ENCODE data around the gene CFP. TPM values are rescaled to one million over a fixed set of nuclear protein-coding genes. Genes with fewer than 3 reads are reported as not detected.
A peak's percentile ranks its signal among the peaks of the same experiment; 100 is the strongest.

The CFP gene
- total and polyA plus RNA-seq, 4 donors = 11.3 to 88.8 (median 23.0) TPM

- Histone ChIP-seq H3K27ac (ENCODE audit: low read depth in 1 of 2, low read length in 1 of 2) (no peak overlapping the region), H3K9me3 (ENCODE audit: control insufficient read depth in 4 of 4, insufficient read depth in 3 of 4, low read length in 3 of 4) (peaks cover 0 to 2% (median 0%) of the 10 kb centered on the region in 4 donors), H3K36me3 (ENCODE audit: control insufficient read depth in 4 of 4, insufficient read depth in 4 of 4, low read length in 4 of 4) (no peaks in the 10 kb centered on the region), H3K4me1 (ENCODE audit: control insufficient read depth in 5 of 5, insufficient read depth in 5 of 5, low read length in 5 of 5) (peaks cover 0 to 4% (median 0%) of the 10 kb centered on the region in 5 donors), H3K27me3 (ENCODE audit: control insufficient read depth in 3 of 3, insufficient read depth in 3 of 3, low read length in 2 of 3) (peaks cover 0 to 3% (median 3%) of the 10 kb centered on the region in 3 donors), H3K4me3 (no peak overlapping the region), H3K9ac (ENCODE audit: insufficient read depth in 1 of 2, low read length in 2 of 2) (no peak overlapping the region)
- DNase-seq = peak; percentile 77 to 84 (median 78)
- ATAC-seq (ENCODE audit: insufficient read depth, low FRiP score) = no peak
- 0 to 39% methylated on average over 32 to 35 of the region's 35 CpGs for WGBS, 2 donors
- TF ChIP-seq CTCF (IDR thresholded peaks at IDR 0.05; ENCODE audit: control extremely low read depth, extremely low read depth) = no peak
Measured at GRCh38 chrX:47623540-47624027, 6.1 kb downstream of the CFP start.

GRCh38 chrX:47621851-47622250 lies 7.9 kb downstream of the CFP start:
- H3K27me3 ChIP-seq (ENCODE audit: control insufficient read depth in 3 of 3, insufficient read depth in 3 of 3, low read length in 2 of 3) = peaks cover 0 to 7% (median 3%) of the 10 kb centered on the region in 3 donors
- no peaks in the 10 kb centered on the region for H3K36me3 ChIP-seq (ENCODE audit: control insufficient read depth in 4 of 4, insufficient read depth in 4 of 4, low read length in 4 of 4)
- no peak overlapping the region for H3K9ac ChIP-seq (ENCODE audit: insufficient read depth in 1 of 2, low read length in 2 of 2)
- H3K4me3 ChIP-seq = no peak overlapping the region
- peaks cover 0 to 2% (median 0%) of the 10 kb centered on the region in 4 donors for H3K9me3 ChIP-seq (ENCODE audit: control insufficient read depth in 4 of 4, insufficient read depth in 3 of 4, low read length in 3 of 4)
- 78 to 98% methylated on average over 6 of the region's 6 CpGs for WGBS, 2 donors
- peaks cover 0 to 4% (median 0%) of the 10 kb centered on the region in 5 donors for H3K4me1 ChIP-seq (ENCODE audit: control insufficient read depth in 5 of 5, insufficient read depth in 5 of 5, low read length in 5 of 5)
- no peak for ATAC-seq (ENCODE audit: insufficient read depth, low FRiP score)
- TF ChIP-seq CTCF (IDR thresholded peaks at IDR 0.05; ENCODE audit: control extremely low read depth, extremely low read depth) = no peak
- no peak overlapping the region for H3K27ac ChIP-seq (ENCODE audit: low read depth in 1 of 2, low read length in 1 of 2)
- DNase-seq = no peak

- no peak overlapping the region for H3K9ac ChIP-seq (ENCODE audit: insufficient read depth in 1 of 2, low read length in 2 of 2)
- peaks cover 0 to 7% (median 3%) of the 10 kb centered on the region in 3 donors for H3K27me3 ChIP-seq (ENCODE audit: control insufficient read depth in 3 of 3, insufficient read depth in 3 of 3, low read length in 2 of 3)
- H3K36me3 ChIP-seq (ENCODE audit: control insufficient read depth in 4 of 4, insufficient read depth in 4 of 4, low read length in 4 of 4) = no peaks in the 10 kb centered on the region
- no peak for TF ChIP-seq CTCF (IDR thresholded peaks at IDR 0.05; ENCODE audit: control extremely low read depth, extremely low read depth)
- ATAC-seq (ENCODE audit: insufficient read depth, low FRiP score) = no peak
- DNase-seq = no peak
- H3K4me1 ChIP-seq (ENCODE audit: control insufficient read depth in 5 of 5, insufficient read depth in 5 of 5, low read length in 5 of 5) = peaks cover 0 to 4% (median 0%) of the 10 kb centered on the region in 5 donors
- no peak overlapping the region for H3K4me3 ChIP-seq
- 50 to 68% methylated on average over 9 of the region's 9 CpGs for WGBS, 2 donors
- H3K9me3 ChIP-seq (ENCODE audit: control insufficient read depth in 4 of 4, insufficient read depth in 3 of 4, low read length in 3 of 4) = peaks cover 0 to 3% (median 0%) of the 10 kb centered on the region in 4 donors
- H3K27ac ChIP-seq (ENCODE audit: low read depth in 1 of 2, low read length in 1 of 2) = no peak overlapping the region
Measured at GRCh38 chrX:47620303-47620685, 9.4 kb downstream of the CFP start.

Data from lung (tissue), 12 donors.